Measurements from ENCODE around the gene OR7D4.
A peak's percentile ranks its signal among the peaks of the same experiment; 100 is the strongest.
"Not testable (repeated sequence)": the region's sequence is repeated elsewhere in the genome, so short reads cannot be mapped to it uniquely, and the experiment has no call there.

The OR7D4 gene

GRCh38 chr19:9219489-9219888, at the start of gene OR7D4:
Gene OR7D4 (minus strand): TSS chr19:9219589. CDS start chr19:9214837, 4,752 bp downstream.
- DNase-seq (ENCODE audit: low read depth), result no peak

GRCh38 chr19:9251236-9251635, 31.8 kb upstream of the OR7D4 start:
- no peak for DNase-seq (ENCODE audit: low read depth)

GRCh38 chr19:9250630-9251029, 31.2 kb upstream of the OR7D4 start, which contains the start of gene OR7E24:
Gene OR7E24 (plus strand): TSS chr19:9250930. CDS start chr19:9251044, 114 bp downstream.
- DNase-seq (ENCODE audit: low read depth), result no peak

DNA sequence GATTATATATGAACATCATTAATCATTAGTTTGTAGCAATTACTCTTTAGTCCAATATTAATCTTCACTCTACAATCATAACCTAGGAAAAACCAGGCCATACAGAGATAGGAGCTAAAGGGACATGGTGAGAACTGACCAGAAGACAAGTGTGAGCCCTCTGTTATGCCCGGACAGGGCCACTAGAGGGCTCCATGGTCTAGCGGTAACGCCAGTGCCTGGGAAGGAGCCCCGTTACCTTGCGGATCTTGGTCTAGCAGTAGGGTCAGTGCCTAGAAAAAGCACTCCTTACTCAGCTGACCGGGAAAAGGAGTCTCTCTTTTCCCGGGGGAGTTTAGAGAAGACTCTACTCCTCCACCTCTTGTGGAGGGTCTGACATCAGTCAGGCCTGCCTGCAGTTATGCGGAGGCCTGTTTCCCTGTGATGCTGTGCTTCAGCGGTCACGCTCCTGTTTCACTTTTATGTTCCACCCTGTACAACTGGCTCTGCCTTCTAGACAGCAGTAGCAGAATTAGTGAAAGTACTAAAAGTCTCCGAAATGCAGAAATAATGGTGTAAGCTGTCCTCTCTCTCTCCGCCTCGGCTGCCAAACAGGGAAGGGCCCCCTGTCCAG, 13.8 kb downstream of the OR7D4 start:
- peak; percentile 51 for DNase-seq (ENCODE audit: low read depth)

- DNase-seq (ENCODE audit: low read depth), result not testable (repeated sequence)
These were observed 21.3 kb downstream of the OR7D4 start for GRCh38 chr19:9198044-9198443.

GRCh38 chr19:9189535-9189934, 29.9 kb downstream of the OR7D4 start:
- no peak for DNase-seq (ENCODE audit: low read depth)

DNA sequence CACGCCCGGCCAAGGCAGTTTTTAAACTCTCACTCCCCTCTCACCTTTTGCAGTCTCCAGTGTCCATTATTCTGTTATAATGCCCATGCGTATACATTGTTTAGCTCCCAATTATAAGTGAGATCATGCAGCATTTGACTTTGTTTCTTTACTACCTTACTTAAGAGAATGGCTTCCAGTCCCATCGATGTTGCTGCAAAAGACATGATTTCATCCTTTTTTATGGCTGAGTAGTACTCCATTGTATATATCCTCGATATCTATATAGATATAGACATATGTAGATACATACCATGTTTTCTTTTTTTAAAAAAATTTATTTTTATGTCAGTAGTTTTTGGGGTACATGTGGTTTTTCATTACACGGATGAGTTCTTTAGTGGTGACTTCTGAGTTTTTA, 32.2 kb downstream of the OR7D4 start:
- DNase-seq (ENCODE audit: low read depth), result no peak

DNA sequence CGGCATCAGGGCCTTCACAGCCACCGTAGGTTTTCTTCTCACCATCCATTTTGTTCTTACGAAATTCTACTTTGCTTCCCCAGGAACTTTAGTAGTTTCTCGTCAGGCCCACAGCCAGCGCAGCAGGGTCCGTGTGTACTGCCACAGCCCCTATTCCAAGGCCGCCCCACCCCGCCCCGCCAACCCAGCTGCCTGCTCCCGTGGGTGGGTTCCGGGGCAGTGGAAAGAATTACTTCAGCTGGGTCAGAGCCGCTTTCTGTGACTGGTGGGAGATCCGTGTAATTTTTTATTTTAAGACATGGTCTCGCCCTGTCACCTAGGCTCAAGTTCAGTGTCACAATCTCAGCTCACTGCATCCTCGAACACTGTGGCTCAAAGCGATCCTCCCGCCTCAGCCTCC, 36.4 kb downstream of the OR7D4 start:
- DNase-seq (ENCODE audit: low read depth), result no peak

GRCh38 chr19:9178901-9179300, 40.5 kb downstream of the OR7D4 start, which contains the start of gene OR7D2:
Gene OR7D2 (plus strand): TSS chr19:9178979. CDS start chr19:9185782, 6,803 bp downstream.
- no peak for DNase-seq (ENCODE audit: low read depth)

- no peak for DNase-seq (ENCODE audit: low read depth)
These were observed 44.1 kb downstream of the OR7D4 start for GRCh38 chr19:9175326-9175725.

GRCh38 chr19:9171393-9171991, 47.9 kb downstream of the OR7D4 start:
- DNase-seq (ENCODE audit: low read depth), result peak; percentile 13

DNA sequence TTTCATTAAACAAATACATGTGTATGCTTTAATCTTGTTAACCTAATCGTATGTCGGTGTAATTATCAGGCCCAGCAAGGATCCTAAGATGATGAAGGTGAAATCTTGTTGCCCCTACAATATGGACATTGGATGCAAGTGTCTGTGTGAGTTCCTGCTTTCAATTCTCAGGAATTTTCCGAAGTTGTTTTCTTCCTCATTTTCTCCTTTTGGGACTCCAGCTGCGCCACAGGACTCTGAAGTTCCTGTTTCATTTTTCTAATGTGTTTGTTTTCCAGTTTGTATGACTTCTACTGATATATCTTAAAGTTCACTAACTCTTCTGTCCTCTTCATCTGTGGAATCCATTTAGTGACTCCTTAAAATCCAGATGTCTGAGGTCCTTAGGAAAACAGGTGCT, 52.5 kb downstream of the OR7D4 start:
- DNase-seq (ENCODE audit: low read depth), result no peak

GRCh38 chr19:9165261-9165660, 54.1 kb downstream of the OR7D4 start:
- DNase-seq (ENCODE audit: low read depth), result peak; percentile 32

DNA sequence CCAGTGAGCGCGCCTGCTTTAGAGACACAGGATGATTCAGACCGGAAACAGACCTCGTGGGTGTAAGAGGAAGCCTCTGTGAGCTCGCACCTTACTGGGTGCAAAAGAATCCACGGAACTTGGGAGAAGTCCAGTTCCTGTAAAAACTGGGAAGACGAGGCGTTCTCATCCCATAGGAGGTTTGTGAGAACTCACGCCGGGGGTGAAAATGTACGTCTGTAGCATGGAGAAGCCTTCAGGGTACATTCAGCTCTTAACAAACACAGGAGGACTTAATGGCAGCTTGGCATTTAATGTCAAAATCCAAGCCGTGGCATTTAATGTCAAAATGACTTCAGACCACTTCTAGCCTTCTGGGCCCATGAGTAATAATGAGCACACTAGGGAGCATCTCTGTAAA, 58.0 kb downstream of the OR7D4 start:
- no peak for DNase-seq (ENCODE audit: low read depth)
